SK-N-DZ (cell line): ENCODE data around the gene NCOA3.

Source experiments
- DNase-seq: peaks from one replicate; pipeline ENCODE4 v3.0.0-alpha.2; 2015; ENCODE audit warnings: low spot score

The NCOA3 gene

DNA sequence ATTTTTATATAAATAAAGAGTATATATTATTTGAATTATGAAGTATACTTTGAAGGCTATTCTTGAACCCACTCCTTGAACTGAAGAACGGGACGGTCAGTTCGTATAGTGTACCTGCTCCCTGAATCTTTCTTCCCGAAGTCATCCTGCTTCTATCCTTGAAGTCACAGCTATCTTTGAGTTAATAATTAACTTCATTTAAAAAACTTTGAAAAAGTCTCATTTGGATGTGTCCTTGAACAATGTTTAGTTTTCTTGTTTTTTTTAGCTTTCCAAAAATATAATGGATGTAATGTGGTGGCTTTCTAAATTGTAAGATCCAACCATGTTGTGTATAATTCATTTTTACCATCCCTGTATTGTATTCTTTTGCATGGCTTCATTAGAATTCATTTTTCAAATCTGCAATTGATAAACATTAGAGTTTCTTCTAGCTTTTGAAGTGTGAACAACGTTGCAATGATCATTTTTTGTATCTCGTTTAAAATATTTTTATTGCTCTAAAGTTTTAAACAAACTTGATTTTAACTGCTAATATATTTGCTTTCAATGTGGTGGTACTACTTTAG lies 94.4 kb downstream of the NCOA3 start:
- DNase-seq, result no peak

DNA sequence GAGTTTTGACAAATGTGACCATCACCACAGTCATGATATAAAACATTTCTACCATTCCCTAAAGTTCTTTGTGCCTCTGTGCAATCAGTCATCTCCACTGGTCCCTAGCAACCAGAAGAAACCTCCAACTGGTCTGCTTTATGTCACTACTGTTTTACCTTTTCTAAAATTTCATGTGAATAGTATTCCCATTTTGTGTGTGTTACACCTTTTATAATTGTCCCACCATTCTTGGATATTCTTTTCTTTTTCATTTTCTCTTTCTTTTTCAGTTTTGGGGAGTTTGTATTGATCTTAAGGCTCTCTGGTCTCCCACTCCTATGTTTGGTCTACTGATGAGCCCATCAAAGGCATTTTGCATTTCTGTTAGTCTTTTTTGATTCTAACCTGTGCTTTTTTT lies 95.4 kb downstream of the NCOA3 start:
- DNase-seq, result no peak

DNA sequence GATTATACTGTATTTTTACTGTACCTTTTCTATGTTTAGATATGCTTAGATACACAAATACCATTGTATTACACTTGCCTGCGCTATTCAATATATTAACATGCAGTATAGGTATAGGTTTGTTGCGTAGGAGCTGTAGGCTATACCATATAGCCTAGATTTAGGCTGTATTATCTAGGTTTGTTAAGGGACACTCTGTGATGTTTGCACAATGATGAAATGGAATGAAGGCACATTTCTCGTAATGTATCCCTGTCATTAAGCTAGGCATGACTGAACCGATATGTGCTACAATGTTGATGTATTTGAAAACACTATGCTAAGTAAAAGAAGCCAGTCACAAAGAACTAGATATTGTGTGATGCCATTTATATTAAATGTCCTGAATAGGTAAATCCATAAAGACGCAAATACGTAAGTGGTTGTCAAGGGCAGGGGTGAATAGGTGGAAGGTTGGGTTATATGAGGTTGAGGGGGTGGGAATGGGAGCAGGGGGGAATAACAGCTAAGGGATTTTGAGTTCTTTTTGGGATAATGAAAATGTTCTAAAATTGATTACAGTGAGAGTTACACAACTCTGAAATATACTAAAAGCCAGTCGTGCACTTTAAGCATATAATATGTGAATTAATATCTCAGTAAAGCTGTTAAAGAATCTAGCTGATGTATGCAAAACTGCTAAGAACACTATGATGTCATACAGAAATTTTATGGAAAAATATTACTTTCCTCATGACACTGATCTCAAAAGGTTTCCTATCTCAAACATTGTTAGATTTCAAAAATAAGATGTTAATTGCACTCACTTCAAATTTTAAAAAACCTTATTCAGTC lies 97.4 kb downstream of the NCOA3 start:
- no peak for DNase-seq

DNA sequence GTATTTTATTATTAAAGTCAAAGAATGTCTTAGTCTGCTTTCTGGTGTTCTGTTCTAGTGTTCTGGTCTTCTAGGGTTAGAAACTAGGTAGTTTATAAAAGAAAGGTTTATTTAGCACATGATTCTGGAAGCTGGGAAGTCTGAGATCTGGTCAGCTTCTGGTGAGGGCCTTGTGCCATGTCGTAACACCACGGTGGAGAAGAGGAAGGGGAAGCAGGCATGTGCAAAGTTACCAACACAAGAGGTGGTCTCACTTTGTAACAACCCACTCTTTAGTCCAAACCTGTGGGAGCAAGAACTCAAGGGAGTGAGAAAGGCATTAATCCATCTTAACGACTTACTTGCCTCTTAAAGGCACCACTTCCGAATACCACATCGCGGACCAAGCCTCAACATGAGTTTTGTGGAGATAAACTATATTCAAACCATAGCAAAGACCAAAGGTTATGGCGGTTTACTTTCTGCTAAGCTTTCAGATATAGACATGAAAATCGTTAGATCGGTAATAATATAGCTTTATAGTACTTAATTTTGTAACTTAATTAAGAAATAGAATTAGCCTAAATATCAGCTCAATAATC lies 99.4 kb downstream of the NCOA3 start:
- DNase-seq, result no peak

DNA sequence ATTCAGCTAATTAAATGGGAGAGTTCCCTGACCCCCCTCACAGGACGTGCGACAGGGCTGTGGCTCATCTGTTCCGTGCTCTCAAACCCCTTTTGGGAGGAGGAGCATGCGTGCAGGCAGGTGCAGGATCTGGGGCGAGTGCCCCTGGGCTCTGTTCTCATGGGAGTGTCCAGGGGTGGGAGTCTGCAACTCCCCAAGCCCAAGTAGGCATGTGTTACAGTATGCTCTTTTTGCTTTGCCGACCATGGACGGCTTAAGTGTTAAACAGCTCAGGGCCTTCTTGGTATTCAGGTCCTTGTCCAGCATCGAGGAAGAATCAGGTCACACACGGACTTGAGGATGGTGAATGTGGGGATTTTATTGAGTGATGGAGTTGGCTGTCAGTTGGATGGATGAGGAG lies 101.6 kb downstream of the NCOA3 start:
- DNase-seq, result no peak

DNA sequence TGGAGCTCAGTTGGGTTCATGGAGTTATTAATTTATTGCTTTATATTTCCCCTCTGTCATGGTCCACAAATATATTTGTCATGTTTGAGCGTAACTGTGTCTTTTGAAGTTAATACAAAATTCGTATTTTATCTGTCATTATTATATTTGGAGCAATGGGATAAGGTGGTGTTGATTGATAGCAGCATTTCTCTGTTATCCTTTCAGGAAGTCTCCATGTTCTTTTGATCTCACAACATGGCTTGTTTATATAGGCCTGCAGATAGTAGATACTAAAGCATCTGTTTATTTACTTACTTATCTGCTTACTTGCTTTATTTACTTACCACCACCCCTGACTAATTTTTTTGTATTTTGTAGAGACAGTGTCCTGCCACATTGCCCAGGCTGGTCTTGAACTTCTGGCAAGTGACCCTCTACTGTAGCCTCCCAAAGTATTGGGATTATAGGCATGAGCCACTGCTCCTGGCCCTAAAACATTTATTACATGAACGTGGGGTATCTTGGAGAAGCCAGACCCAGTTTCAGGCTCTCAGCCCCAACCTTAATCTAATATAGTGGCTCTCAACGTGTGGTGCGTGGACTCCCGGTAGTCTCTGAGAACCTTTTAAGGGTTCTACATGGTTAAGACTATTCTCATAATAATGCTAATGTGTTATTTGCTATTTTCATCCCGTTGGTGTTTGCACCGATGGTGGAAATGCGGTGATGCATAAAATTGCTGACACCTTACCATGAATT lies 104.2 kb downstream of the NCOA3 start:
- DNase-seq, result no peak

DNA sequence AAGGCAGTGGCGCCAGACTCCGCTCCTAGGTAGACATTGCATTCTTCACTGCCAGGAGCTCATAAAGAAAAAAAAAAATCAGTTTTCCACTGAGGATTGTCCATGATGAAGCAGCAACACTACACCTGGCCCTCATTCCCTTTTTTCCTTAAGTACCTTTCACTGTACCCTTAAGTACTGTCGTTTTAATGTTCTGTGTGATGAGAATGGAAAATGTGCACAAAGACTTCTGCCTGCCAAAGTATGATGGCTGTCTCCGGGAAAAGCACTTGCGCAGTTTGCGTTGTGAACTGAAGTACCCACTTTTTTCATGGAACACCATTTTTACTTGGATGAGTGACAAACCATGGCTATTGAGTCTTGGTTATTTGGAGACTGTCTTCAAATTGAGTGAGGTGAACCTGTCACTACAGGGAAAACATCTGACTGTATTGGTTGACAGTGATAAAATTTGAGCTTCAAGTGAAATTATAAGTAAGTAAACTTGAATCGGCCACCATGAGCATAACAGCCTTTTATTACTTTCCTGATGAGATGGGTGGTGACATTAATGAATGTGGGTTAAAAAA lies 104.8 kb downstream of the NCOA3 start:
- DNase-seq, result no peak

DNA sequence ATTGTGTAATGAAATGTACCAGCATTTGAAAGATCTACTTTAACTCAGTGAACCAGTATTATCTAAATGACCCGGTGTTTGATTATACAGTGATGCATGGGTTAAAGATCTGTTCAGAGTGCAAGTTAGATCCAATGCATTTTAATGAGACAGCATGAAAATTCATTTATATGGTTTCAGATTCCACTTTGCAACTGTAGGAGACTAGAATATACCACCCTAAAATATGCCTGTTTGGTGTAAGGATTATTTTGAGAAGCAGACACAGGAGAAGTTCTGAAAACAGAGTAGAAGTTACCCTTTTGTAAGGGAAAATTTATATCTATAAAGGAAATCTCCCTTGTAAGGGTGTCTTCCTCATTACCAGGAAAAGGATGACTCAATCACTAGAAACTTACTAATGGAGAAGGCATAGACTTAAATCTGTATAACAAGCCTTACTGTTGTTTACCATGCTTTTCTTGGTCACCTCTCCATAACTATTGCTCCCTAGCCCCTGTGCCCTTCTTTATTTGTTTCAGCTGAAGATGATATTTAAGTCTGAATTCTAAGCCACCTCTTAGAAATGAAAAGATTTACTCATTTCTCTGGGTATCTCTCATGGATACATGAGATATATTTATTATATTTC lies 105.4 kb downstream of the NCOA3 start:
- DNase-seq, result no peak

DNA sequence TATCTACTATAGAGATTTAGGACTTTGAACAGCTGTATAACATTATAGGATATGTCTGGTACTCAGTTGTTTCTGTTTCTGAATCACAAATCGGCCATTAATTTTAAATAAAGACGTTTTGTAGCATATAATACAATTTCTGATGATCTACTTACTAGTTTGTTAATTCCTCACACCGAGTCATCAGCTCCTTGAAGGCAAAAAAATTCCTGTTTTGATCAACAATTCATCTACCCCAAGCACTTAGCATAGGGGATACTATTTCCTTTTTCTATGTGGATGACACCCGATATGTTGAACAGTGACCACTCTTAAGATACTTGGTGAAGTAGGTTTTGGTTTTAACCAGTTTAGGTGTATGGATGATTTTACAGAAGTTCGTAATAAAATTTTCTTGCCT lies 107.3 kb downstream of the NCOA3 start:
- DNase-seq, result no peak

DNA sequence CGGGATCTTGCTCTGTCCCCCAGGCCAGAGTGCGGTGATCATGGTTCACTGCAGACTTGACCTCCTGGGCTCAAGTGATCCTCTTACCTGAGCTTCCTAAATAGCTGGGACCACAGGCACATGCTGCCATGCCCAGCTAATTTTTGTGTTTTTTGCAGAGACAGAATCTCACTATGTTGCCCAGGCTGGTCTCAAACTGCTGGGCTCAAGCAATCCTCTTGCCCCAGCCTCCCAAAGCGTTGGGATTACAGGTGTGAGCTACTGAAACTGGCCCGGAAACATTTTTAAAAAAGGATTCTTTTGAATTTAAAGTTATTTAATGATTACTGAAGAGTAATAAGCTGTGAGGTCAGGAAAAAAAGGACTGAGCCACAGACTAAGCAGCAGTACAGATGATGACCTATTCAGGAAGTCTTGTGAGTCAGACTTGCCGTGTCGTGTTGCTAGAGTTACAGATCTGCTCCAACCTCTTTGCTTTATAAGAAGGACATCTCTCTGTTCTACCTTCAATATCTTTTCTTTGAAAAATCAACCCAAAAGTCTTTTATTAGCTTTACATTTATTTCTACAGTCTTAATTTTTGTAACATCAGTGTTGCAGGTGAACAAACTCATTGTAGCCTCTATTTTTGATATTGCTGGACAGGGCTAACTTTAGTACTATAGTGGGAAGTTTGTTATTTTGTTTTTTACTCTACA lies 108.7 kb downstream of the NCOA3 start:
- no peak for DNase-seq

DNA sequence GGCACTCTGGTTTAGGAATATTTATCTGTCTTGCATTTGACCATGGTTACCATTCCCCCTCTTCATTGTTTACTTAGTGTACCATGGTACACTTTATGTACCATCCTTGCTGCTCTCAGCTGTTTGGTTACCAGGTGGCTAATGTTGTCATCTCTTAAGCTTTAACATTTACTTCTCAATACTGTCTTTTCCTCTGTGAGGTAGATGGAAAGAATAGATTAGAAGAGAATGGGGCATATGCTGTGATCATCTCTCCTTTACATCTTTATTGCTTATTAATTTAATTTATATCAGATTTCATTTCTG lies 109.2 kb downstream of the NCOA3 start:
- no peak for DNase-seq

DNA sequence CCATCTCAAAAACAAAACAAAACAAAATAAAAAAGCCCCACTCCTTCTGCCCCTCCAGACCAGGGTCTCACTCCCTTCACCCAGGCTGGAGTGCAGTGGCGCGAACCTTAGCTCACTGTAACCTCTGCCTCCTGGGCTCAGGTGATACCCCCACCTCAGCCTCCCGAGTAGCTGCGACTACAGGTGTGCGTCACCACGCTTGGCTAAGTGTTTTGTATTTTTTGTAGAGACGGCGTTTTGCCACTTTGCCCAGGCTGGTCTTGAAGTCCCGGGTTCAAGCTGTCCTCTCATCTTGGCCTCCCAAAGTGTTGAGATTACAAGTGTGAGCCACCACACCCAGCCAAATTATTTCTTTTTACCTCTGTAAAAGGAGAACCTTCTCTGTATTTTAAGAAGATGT lies 110.1 kb downstream of the NCOA3 start:
- no peak for DNase-seq

DNA sequence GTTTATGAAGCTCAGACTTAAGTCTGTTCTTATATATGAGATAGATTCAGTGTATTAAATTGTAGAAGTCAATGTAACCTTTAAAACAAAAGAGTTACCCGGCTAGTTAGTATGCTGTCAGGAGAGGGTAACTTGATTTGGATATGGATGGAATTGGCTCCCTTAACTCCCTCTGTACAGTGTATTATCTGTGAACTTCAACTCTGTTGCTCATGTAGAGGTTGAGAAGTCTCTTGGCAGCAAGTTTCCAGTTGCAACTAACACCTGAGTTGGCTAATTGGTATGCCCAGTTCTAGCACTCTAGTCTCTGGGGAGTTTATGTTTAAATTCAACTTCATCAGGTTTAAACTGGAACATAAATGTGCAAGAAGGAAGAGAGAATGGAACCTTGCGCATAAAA lies 111.0 kb downstream of the NCOA3 start:
- DNase-seq, result no peak

DNA sequence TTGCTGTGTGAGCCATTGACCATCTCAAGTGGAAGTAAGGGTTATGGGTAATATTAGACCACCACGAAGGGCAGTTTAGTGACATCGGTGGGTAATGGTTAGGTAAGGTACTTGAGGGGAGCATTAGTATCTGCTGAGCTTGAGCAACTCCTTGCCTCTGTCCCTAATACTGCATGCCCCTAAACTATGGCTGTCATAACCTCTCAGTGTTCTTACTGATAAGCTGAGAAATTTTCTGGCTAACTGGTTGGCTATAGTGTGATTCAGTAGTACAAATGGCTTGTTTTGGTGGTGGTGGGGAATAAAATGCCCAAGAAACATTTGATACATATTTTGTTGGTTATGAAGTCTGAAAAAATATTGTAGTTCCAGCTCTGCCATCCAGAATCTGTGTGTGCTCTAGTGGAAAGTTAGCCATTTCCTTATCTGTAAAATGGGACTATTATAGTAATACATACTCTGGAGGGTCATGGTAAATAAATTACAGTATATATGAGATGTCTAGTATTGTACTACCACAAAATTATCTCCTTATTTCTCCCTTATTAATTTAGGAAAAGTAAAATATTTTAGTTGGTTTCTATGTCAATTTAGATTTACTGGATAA lies 113.1 kb downstream of the NCOA3 start:
- DNase-seq, result no peak

DNA sequence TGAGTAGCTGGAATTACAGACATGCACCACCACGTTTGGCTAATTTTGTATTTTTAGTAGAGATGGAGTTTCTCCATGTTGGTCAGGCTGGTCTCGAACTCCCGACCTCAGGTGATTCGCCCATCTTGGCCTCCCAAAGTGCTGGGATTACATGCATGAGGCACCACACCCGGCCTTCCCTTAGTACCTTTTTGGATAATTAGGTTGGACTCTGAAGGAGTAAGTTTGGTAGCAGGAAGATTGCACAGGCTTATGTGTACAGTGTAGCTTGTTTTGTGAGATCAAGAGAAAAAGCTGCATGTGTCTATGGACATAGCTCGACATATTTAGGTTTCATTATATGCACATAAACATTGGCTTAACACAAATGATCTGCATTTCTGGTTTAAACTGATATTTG lies 116.8 kb downstream of the NCOA3 start:
- DNase-seq, result no peak

DNA sequence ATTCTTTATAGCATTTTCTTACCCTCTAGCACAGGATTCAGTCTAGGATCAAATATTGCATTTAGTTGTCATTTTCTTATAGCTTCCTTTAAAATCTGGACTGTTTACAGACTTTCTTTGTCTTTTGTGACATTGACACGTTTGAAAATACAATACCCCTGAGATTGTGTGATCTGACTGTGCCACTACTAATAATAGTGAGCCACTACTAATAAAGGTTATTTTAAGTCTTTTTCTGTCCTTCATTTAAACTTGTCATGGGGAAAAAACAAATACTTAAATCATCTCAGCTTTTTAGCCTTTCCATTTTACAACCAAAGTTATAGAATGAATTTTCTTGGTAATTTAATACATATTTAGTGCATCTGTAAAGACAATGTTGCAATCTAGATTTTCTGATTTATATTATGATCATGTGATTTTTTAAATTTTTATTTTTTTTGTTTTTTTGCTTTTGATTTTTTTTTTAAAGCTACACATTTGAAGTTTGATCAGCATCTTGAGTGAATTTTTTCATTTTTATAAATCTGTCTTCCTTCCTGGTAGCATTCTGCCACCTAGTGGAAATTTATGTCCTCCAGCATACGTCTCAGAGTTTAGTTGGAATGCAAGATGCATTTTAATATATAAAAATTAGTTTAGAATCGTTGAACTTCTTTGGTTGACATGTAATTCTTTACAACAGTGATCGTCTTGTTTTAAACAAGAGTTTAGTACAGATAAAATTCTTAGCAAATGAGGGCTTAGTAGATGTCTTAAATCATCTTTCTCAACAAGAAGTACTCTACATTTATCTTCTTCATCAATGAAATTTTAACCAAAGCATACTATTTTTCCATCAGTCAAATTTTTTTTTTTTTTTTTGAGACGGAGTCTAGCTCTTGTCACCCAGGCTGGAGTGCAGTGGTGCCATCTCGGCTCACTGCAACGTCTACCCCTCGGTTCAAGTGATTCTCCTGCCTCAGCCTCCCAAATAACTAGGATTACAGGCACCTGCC lies 119.4 kb downstream of the NCOA3 start:
- peak; percentile 68 for DNase-seq

DNA sequence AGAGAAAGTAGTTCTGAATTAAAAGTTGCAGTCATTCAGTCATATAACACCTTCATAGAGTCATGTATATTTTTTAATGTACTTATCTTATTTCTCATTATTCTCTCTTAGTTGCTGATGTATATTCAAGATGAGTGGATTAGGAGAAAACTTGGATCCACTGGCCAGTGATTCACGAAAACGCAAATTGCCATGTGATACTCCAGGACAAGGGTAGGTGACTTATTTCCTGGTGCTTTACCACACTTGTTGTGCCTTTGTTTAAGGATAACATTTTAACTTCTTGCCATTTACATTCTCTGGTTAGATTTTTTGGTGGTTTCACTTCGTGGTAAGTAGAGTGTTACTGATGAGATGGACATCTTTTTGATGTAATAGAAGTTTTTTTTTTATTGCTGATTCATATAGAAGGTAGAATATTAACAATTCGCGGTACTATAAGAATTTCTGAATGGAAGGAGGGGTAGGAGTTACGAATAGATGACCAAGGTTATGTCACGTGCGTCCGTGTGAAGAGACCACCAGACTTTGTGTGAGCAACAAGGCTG lies 120.5 kb downstream of the NCOA3 start:
- no peak for DNase-seq

DNA sequence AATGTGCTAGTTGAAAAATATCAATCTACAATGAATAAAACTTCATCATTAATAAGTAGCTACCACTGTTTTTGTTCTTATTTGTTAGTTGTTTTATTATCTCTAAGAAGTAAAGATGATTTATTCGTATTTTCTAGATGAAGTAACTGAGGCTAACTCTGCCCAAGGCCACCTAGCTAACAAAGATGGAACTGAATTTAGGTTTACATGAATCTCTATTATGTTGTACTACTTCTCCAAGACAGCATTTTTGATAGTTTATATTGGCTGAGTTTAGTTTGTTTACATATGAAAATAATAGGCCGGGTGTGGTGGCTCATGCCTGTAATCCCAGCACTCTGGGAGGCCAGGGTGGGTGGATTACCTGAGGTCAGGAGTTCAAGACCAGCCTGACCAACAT lies 121.5 kb downstream of the NCOA3 start:
- no peak for DNase-seq

DNA sequence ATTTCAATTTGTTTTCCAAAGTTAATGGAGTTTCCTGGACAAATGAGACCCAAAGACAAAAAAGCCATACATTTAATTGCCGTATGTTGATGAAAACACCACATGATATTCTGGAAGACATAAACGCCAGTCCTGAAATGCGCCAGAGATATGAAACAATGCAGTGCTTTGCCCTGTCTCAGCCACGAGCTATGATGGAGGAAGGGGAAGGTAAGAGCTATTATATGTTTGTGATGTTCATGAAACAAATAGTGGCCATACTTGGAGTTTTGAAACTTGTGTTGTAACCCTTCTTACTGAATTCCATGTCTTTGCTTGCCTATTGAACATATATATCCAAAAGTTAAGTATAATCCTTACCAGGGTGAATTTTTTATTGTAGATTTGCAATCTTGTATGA lies 125.9 kb downstream of the NCOA3 start:
- no peak for DNase-seq
